GM12878 (cell line): ENCODE data around the gene KRTAP9-2. TPM values are rescaled to one million over a fixed set of nuclear protein-coding genes. Genes with fewer than 3 reads are reported as not detected.

ENCODE experiments used
- ATAC-seq: fragments of 200-7000 bp; cut with Tn5 transposase; 3 replicates; pipeline ENCODE4 v1.9.1; 2020; ENCODE audit warnings: mild to moderate bottlenecking, moderate library complexity
- BruUV-seq: library from RNA; stranded (reverse); fragments of 400-500 nt; replicated peaks from 2 replicates; lab custom pipeline; 2021; lab: Mats Ljungman, UMichigan
- CTCF ChIA-PET: fragments of 300-600 bp; sonication (Branson Sonifier 250); formaldehyde crosslinking; extraction: SDS; loops from one replicate; lab custom pipeline; 2021; ENCODE audit warnings: inconsistent platforms; lab: Yijun Ruan, JAX
- POLR2A ChIA-PET: fragments of 350-600 bp; formaldehyde crosslinking; extraction: SDS; loops from one replicate; lab custom pipeline; 2021; ENCODE audit warnings: inconsistent platforms; lab: Charles Lee
- RAD21 ChIA-PET: fragments of 300-600 bp; sonication (Branson Sonifier 250); formaldehyde crosslinking; loops from one replicate; lab custom pipeline; 2023; ENCODE audit warnings: antibody characterized with exemption; ENCODE audit not compliant: unreplicated experiment; lab: Charles Lee
- SMC1A ChIA-PET: fragments of 300-600 bp; sonication (Branson Sonifier 250); formaldehyde crosslinking; loops from one replicate; lab custom pipeline; 2023; ENCODE audit not compliant: unreplicated experiment, uncharacterized antibody; lab: Charles Lee
- DNase-seq: peaks from one replicate; pipeline ENCODE4 v3.0.0-alpha.2; 2011; ENCODE audit warnings: low read depth, low spot score
- FAIRE-seq: peaks from 3 replicates; lab custom pipeline; 2011; peaks lifted over from hg19 to GRCh38; lab: Jason Lieb, UNC
- H2AFZ ChIP-seq: 2 replicates; pipeline ENCODE4 v1.6.0; 2011; ENCODE audit warnings: low read depth, low read length, control low read depth; ENCODE audit not compliant: control insufficient read depth
- H3K27ac ChIP-seq: 2 replicates; pipeline ENCODE4 v1.5.1; 2011; ENCODE audit warnings: control low read depth; ENCODE audit not compliant: control insufficient read depth, insufficient read depth
- H3K27me3 ChIP-seq, 2 experiments: replicated peaks in 1 of 2; 2 replicates each; pipeline versions ENCODE4 v1.6.0 to v1.6.1; 2011; ENCODE audit warnings: low read length in 1 of 2; ENCODE audit not compliant: control insufficient read depth in 2 of 2, insufficient read depth in 2 of 2
- H3K36me3 ChIP-seq, 2 experiments: 2 replicates each; pipeline ENCODE4 v1.5.1; 2011; ENCODE audit warnings: low read length in 1 of 2; ENCODE audit not compliant: control insufficient read depth in 2 of 2, insufficient read depth in 2 of 2
- H3K4me1 ChIP-seq: 2 replicates; pipeline ENCODE4 v1.6.1; 2011; ENCODE audit warnings: mild to moderate bottlenecking, low read length, moderate library complexity, mixed read lengths; ENCODE audit not compliant: control insufficient read depth, insufficient read depth
- H3K4me2 ChIP-seq: 2 replicates; pipeline ENCODE4 v1.6.0; 2011; ENCODE audit warnings: control low read depth; ENCODE audit not compliant: control insufficient read depth, insufficient read depth
- H3K4me3 ChIP-seq: fragments of 200-600 bp; sonication (generic); 2 replicates; pipeline ENCODE4 v1.5.1; 2016
- H3K79me2 ChIP-seq: 2 replicates; pipeline ENCODE4 v1.6.0; 2011; ENCODE audit warnings: low read length; ENCODE audit not compliant: control insufficient read depth, insufficient read depth
- H3K9ac ChIP-seq: 2 replicates; pipeline ENCODE4 v1.8.0; 2011; ENCODE audit warnings: low read length, control low read depth, mixed read lengths; ENCODE audit not compliant: control insufficient read depth, insufficient read depth
- H3K9me3 ChIP-seq: replicated peaks from 3 replicates; pipeline ENCODE4 v1.5.1; 2011; ENCODE audit warnings: mild to moderate bottlenecking, low read length; ENCODE audit not compliant: control insufficient read depth, insufficient read depth
- H4K20me1 ChIP-seq: 2 replicates; pipeline ENCODE4 v1.6.0; 2011; ENCODE audit not compliant: control insufficient read depth, insufficient read depth
- ATF2 ChIP-seq: IDR thresholded peaks from 2 replicates; pipeline ENCODE4 v1.6.1; 2012; ENCODE audit warnings: low read length, inconsistent platforms
- CBX5 ChIP-seq: sonication (generic); IDR thresholded peaks from 2 replicates; pipeline ENCODE4 v1.6.1; 2016; ENCODE audit warnings: low read depth, moderate library complexity, mild to moderate bottlenecking, inconsistent platforms
- MYC ChIP-seq: IDR thresholded peaks from 2 replicates; pipeline ENCODE4 v1.6.1; 2011; ENCODE audit warnings: mild to moderate bottlenecking, low read length, moderate library complexity, inconsistent platforms; ENCODE audit not compliant: insufficient read depth, insufficient replicate concordance, insufficient read length, severe bottlenecking
- PAX8 ChIP-seq: fragments of 450-650 bp; IDR thresholded peaks from 2 replicates; pipeline ENCODE4 v1.6.1; 2017; ENCODE audit warnings: mild to moderate bottlenecking, moderate library complexity
- PRDM15 ChIP-seq: fragments of 450-650 bp; formaldehyde crosslinking; IDR thresholded peaks from 2 replicates; pipeline ENCODE4 v1.4.0; 2020; ENCODE audit warnings: mild to moderate bottlenecking, moderate library complexity
- RELB ChIP-seq: fragments of 450-650 bp; IDR thresholded peaks from 2 replicates; pipeline ENCODE4 v1.6.1; 2017; ENCODE audit warnings: low read depth, mild to moderate bottlenecking, moderate library complexity
- SMC3 ChIP-seq: IDR thresholded peaks from 2 replicates; pipeline ENCODE4 v1.6.1; 2011; ENCODE audit warnings: low read length, improper control_type of control experiment, borderline replicate concordance
- USF2 ChIP-seq: IDR thresholded peaks from 2 replicates; pipeline ENCODE4 v1.6.1; 2011; ENCODE audit warnings: low read depth, low read length, improper control_type of control experiment, borderline replicate concordance
- ZBTB4 ChIP-seq: fragments of 450-650 bp; formaldehyde crosslinking; IDR thresholded peaks from 2 replicates; pipeline ENCODE4 v1.4.0; 2022; ENCODE audit warnings: mild to moderate bottlenecking, moderate library complexity
- WGBS: methylation state at CpG from one replicate; pipeline ENCODE4 v1.1.6; 2016; ENCODE audit warnings: low lambda C conversion rate; ENCODE audit not compliant: insufficient replicate concordance, insufficient coverage; ENCODE audit errors: missing lambda C conversion rate; 5-methylcytosine and 5-hydroxymethylcytosine counted together
- in situ Hi-C: fragments of 300-500 bp; cut with MboI; formaldehyde crosslinking; loops from 9 replicates; pipeline ENCODE4 v1.14.3; 2018; ENCODE audit warnings: mixed read lengths
- intact Hi-C: fragments of 100-400 bp; cut with micrococcal nuclease; formaldehyde crosslinking; loops from one replicate; pipeline ENCODE4 v1.14.2; 2022; ENCODE audit not compliant: unreplicated experiment
- polyA plus RNA-seq, 11 experiments: library from polyadenylated mRNA; depleted of rRNA in 4 of 11; unstranded in 6 of 11; stranded (reverse) in 5 of 11; fragments of >200 nt; fragmentation: Nextera tagmentation in 4 of 11; fragmentation: Illumina TruSeq in 1 of 11; extraction: Ambion mirVana in 4 of 11; extraction: Trizol in 1 of 11; gene quantifications; 1 replicate in 1 of 11; 2 replicates in 10 of 11; pipeline versions ENCODE4 v1.2.1 to v1.2.3, GENCODE V29; 2011 to 2016; ENCODE audit warnings: inconsistent platforms in 2 of 11, missing spikeins in 2 of 11, low read depth in 1 of 11
- total RNA-seq, 4 experiments: library from RNA; depleted of rRNA in 3 of 4; stranded (reverse); fragments of >200 nt in 3 of 4; fragmentation: Illumina TruSeq in 1 of 4; extraction: Trizol in 1 of 4; gene quantifications; 2 replicates each; pipeline versions ENCODE4 v1.2.1 to v1.2.3, GENCODE V29; 2013 to 2021

Gene KRTAP9-2
- total and polyA plus RNA-seq, 10 of the 15 experiments (the other 5 are each of a cell fraction or from before 2014, with no cell fraction given): not detected

GRCh38 chr17:41184480-41184961, 41.9 kb upstream of the KRTAP9-2 start, which contains the start of gene KRTAP4-1:
Gene KRTAP4-1, minus strand, starts transcription at chr17:41184911. Its CDS starts 57 bp downstream, at chr17:41184854.
- in situ Hi-C loops: loop anchor here (10.0 kb wide), 1 partner anchor 60 kb away; the partner anchor contains the start of gene KRTAP9-4
- H3K9ac ChIP-seq: no peak within 1 kb of the TSS
- no peak for FAIRE-seq
- H3K79me2 ChIP-seq: no peaks in the 10 kb centered on the region
- DNase-seq: no peak
- WGBS: 12% methylated on average over 6 of the region's 9 CpGs
- H3K9me3 ChIP-seq: no peaks in the 10 kb centered on the region
- no peaks in the 10 kb centered on the region for H3K4me1 ChIP-seq
- POLR2A ChIA-PET: no interaction called here
- SMC1A ChIA-PET: no interaction called here
- no peak within 1 kb of the TSS for H3K4me3 ChIP-seq
- H2AFZ ChIP-seq: no peak within 1 kb of the TSS
- RAD21 ChIA-PET: no interaction called here
- CTCF ChIA-PET: no interaction called here
- no peak for ATAC-seq
- intact Hi-C loops: no loop called here
- no TSS peak for BruUV-seq
- no peaks in the 10 kb centered on the region for H3K27me3 ChIP-seq
- no peaks in the 10 kb centered on the region for H3K36me3 ChIP-seq
- no peaks in the 10 kb centered on the region for H4K20me1 ChIP-seq
- no peak within 1 kb of the TSS for H3K4me2 ChIP-seq
- H3K27ac ChIP-seq: no peak within 1 kb of the TSS
- no peak for TF ChIP-seq RELB
- no peak for TF ChIP-seq CBX5
- TF ChIP-seq ZBTB4: no peak
- no peak for TF ChIP-seq MYC
- TF ChIP-seq SMC3: no peak
- no peak for TF ChIP-seq ATF2
- TF ChIP-seq USF2: no peak
- TF ChIP-seq PAX8: no peak
- no peak for TF ChIP-seq PRDM15 (CRISPR knock-in tag)
